SH-SY5Y (cell line): ENCODE measurements around the gene NOC2L.

Experiments used
- GATA2 ChIP-seq: IDR thresholded peaks from 2 replicates; pipeline ENCODE4 v1.6.1; 2011; ENCODE audit warnings: mild to moderate bottlenecking, low read depth, low read length
- GATA3 ChIP-seq: IDR thresholded peaks from 2 replicates; pipeline ENCODE4 v1.6.1; 2011; ENCODE audit warnings: low read depth, mild to moderate bottlenecking, low read length, moderate library complexity

The NOC2L gene

DNA sequence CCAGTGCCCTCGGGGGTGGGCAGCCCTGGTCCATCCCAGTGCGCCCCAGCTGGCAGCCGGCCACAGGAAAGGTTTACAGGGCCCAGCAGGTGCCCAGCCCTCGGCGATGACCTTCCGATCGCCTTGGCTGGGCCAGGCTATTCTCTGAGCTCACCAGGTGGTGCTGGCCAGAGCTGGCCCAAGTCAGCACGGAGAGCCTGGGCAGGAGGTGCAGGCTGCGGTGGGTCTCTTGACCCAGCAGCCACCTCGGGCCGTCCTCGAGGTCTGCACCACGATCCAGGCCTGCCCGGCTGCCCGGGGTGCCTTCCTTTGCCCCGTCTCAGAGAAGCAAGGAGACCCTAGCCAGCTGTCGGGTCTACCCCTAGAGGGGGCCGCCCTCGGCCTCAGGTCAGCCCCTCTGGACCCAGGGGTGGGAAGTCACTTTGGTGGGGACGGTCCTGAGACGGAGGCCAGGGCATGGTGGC, 22.5 kb upstream of the NOC2L start:
- no peak for TF ChIP-seq GATA2
- no peak for TF ChIP-seq GATA3

DNA sequence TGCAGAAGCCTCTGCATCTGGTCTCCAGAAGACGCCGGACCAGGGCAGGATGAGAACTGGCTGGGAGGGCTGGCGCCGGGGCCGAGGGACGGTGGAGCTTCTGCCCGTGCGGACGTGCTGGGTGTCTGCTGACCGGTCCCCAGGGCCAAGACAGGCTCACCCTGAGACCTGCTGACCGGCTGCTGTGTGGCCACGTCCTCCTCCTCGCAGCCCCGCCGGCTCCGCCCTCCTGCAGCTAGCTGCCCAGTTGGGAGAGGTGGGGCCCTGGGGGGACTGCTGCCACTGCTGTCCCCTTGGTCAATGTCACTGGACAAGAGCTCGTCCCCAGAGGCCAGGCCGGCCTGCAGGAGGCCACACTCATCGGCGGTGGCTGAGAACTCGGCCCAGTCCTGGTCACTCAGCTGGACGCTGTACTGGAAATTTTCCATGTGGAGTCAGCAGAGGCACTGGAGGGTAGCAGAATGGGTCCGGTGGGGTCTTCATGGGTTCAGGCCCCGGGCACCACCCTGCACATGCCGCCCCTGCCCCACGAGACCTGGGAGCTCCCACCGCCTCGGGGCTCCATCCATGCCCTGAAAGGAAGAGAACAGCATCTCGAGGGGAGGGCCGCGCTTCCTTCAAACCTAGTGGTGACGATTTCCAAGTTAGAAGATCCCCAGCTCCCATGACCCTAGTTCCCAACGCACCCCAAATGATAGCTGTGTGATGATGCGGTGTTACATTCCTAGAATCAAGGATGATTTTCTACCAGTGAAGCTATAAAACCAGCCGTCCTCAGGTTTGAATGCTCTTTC, 21.7 kb upstream of the NOC2L start:
- no peak for TF ChIP-seq GATA3
- TF ChIP-seq GATA2 = no peak

DNA sequence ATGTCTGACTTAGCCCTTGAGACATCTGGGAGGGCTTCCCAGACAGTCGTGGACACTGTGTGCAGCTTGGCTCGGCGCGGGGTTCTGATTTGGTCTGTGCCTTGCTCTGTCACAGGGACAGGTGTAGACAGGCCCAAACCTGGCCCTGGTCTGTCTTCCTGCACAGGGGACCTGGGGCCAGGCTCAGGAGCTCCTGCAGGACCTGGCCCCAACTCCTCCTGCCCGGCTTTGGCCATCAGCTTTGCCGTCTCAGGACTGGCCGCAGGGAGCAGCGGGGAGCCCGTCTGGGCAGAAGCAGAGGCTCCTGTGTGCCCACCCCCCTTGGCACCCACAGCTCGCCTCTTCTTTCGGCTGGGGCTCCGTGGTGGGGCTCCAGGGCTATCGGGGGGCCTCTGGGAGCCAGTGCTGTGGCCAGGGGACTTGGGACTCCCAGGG, 21.1 kb upstream of the NOC2L start:
- no peak for TF ChIP-seq GATA2
- no peak for TF ChIP-seq GATA3

DNA sequence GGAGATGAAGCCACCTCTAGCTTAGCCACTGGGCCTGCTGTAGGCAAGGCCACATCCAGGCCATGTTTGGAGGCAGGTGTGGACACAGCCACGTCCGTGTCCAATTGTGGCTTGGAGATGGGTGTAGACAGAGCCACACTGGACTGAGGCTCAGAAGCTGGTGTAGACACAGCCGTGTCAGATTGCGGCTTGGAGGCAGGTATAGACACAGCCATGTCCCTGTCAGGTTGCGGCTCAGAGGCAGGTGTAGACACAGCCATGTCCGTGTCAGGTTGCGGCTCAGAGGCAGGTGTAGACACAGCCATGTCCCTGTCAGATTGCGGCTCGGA, 20.7 kb upstream of the NOC2L start:
- TF ChIP-seq GATA3 (no peak), GATA2 (no peak)

DNA sequence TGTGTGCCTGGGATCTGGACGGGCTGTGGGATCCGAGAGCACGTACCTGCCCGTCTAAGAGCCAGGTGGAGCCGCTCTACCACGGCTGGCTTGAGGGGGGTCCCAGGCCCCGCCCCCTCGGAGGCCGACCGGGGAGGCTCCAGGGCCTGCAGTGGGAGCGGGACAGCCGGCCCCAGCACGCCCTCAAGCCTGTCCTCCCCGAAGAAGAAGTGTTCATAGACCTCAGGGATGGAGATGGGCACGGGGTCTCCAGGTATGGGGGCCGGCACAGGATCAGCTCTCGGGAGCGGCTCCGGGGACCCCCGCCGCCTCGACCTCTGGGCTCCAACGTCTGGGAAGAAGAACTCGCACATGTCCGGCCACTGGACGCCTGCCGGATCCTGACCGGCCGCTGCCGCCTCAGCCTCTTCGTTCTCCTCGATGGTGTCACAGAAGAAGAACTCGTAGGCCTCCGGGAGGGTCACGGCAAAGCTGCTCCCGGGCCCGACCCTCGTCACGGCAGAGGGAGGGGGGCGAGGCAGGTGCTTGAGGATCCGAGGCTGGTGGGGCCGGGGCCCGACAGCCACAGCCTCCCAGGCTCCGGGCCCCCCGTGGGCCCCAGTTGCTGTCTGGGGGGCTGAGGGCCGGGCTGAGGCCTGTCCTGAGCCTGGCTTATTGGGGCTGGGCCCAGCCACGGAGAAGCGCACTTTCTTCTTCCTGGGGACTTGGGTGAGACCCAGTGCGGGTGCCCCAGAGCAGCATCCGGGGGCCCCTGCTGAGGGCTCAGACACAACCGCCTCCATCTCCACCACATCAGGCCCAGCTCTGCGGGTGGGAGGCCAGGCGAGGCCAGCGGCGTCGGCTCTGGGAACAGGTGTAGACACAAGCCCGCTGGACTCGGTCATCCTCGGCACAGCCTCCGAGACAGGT, 20.0 kb upstream of the NOC2L start:
- TF ChIP-seq GATA2 (no peak), GATA3 (no peak)

DNA sequence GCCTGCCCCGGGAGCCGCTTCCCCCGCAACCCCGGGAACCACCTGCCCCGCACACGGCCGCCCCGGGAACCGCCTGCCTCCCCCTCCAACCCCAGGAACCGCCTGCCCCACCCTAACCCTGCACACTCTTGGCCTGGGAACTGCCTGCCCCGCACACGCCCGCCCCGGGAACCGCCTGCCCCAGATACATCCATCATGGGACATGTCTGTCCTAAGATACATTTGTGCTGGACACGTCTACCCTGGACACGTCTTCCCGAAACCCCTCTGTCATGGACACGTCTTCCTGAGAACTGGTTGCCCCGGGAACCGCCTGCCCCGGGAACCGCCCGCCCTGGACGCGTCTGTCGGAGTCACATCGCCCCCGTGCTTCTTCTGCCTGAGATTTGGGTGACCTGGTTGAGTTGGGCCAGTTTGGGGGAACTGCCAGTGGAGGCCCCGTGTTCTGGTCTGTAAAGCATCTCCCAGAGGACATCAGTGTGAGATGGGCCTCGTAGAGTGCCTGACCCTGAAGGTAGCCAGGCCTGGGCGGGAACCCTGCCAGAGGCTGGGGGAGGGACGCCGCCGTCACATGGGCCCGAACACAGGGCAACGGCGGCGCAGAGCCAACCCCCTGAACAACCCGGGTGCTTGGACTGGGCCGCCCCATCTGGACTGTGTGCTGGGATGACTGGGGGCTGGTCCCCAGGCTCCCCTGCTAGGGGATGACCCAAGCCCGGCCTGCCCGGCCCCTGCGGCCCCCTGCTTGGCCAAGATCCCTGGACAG, 19.2 kb upstream of the NOC2L start:
- TF ChIP-seq GATA3 (no peak), GATA2 (no peak)

DNA sequence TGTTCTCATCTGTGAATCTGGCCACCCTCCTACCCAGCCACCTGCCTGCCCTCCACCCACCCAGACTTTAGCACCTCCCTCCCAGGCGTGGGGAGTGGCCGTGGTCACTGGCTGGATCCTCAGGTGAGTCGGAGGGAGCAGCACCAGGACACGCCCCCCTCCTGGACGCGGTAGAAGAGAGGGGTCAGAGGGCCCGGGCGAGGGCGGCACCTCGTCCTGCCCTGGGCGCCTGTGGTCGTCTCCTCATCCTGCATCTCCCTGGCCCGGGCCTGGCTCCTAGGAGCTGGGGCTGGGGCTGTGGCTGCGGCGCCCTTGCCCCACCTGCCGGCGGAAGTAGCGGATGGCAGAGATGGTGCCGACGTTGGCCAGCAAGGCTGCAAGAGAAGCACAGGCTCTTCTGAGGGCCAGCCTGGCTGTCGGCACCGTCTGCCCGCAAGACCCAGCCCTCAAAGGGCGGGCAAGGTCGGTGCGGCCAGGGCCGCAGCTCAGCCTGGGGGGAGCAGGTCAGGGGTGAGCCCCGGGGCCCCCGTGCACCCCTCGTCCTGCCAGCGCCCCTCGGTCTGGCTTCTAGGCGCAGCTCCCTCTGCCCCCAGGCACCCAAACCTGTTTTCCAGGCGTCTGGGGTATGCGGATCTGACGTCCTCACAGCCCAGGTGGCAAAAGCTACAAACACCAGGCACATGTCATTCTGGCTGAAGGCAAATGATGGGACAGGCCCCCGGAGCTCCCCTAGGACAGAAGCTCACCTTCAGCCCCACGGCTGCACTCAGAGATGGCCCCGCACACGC, 17.0 kb upstream of the NOC2L start:
- no peak for TF ChIP-seq GATA2
- no peak for TF ChIP-seq GATA3

DNA sequence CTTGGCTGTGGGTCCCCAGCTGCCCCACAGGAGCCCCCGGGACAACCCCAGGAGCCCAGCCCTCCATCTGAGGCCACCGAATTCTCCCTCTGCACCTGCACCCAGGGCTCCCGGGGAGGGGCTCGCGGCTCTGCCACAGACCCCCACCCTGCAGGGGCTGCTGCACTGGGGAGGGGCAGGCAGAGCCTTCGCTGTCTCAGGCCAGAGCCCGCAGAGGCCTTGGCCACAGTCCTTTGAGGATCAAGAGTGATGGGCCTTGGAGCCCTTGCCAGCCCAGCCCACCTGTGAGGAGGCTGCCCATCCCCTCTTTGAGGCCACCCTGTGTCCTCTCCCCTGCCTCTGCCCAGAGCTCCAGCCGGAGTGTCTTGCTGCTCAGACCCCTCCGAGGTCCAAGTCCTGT, 16.3 kb upstream of the NOC2L start:
- TF ChIP-seq GATA3 (no peak), GATA2 (no peak)

DNA sequence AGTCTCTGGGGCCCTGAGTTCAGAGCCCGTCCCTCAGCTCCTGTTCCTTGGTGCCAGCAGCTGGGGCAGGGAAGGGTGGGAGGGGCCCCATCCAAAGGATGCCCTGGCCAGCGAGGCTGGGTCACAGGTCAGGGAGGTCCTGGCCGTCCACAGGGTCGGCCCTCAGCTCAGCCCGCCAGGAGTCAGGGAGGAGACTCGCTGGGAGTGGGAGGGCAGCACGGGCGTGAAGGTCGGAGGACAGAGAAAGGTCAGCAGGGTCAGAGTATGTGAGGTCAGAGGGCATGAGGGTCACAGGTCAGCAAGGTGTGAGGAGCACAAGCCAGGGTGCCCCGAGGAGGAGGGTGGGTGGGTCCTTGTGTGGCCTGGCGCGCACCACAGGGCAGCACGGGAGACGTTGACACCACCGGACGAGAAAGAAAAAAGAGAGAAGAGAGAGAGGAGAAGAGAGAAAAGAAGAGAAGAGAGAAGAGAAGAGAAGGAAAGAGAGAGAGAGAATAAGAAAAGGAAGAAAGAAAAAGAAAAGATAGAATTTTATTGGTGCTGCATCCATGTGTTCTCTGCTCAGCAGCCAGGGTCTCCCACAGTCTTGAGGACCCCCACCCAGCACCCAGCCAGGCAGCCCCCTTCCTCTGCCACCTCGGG, 15.8 kb upstream of the NOC2L start:
- TF ChIP-seq GATA3 = no peak

DNA sequence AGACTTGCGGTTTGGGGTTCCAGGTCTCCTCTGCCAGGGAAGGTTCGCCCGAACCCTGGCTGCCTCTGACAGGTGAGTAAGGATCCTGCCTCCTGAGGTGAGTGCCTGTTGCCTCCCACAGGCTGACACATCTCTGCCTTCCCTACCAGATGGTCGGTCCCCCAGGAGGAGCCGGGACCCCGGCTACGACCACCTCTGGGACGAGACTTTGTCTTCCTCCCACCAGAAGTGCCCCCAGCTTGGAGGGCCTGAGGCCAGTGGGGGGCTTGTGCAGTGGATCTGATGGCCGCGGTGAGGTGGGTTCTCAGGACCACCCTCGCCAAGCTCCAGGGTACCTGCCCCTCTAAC, 15.2 kb upstream of the NOC2L start:
- TF ChIP-seq GATA3 = no peak
- TF ChIP-seq GATA2 = no peak

DNA sequence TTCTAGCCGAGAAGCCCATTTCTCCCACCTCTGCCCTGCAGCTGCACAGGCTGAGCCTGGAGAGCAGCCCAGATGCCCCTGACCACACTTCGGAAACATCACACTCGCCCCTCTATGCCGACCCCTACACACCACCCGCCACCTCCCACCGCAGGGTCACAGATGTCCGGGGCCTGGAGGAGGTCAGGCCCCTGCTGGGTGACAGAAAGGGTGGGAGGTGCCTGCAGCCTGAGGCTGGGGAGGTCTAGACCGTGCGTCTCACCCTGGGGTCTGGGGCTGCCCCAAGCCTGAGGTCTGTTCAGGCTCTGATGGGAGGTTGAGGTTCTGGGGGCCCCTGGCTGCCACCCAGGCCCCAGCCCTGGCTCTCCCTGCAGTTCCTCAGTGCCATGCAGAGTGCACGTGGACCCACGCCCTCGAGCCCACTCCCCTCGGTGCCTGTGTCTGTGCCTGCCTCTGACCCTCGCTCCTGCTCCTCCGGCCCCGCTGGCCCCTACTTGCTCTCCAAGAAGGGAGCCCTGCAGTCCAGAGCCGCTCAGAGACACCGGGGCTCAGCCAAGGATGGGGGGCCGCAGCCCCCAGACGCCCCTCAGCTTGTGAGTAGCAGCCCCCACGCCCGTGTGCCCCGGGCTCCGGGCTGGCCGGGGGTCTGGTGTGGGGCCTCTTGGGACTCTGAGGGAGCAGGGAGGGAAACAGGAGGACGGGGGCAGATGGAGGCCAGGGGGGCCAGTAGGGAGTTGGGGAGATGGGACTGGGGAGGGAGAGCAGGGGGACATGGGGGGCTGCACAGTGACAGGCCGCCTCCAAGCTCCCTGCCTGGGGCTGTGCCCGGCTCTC, 14.6 kb upstream of the NOC2L start:
- TF ChIP-seq GATA3 (no peak), GATA2 (no peak)

DNA sequence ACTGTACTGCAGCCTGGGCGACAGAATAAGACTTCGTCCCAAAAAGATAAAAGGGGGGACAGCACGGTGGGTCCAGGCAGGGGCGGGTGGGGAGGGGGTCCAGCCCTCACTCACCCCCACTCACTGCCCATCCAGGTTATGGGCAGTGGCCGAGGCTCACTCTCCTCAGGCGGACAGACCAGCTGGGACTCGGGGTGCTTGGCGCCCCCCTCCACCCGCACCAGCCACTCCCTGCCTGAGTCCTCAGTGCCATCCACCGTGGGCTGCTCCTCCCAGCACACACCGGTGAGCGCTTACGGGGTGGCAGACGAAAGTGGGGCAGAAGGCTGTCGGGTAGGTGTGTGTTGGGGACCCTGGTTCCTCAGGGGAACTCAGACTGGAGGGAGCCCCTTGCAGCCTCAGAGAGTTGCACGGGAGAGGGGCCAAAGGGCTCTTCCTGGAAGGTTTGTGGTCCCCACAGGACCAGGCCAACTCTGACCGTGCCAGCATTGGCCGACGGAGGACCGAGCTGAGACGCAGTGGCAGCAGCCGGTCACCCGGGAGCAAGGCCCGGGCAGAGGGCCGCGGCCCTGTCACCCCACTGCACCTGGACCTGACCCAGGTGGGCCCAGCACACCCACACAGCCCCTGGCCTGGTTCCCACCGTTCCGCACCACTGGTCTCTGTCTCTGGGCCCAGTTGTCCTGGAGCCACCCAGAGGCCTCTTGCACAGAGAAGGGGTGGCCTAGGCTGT, 13.8 kb upstream of the NOC2L start:
- TF ChIP-seq GATA3 = no peak
- no peak for TF ChIP-seq GATA2
